Measurements from ENCODE around the gene C2orf76.

Gene C2orf76

DNA sequence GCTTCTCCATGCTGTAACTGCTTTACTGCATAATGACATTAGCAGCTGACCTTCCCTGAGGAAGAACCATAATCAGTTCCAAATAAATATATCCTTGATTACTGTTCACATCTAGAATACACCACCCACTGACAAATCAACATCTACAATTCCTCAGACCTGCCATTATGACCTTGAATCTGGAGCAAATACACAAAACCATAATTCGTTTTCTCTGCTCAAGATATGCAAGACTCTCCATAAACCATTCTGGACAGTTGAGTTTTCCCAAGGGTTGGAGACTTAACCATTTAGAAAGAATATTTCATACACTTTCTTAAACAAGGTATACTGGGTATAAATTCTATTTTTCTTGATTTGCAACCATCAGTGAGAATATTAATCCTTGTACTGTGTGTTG lies 11.8 kb downstream of the C2orf76 start:
- H3F3A ChIP-seq (ENCODE audit: low read depth): no peaks in the 10 kb centered on the region
- no peaks in the 10 kb centered on the region for H4K20me1 ChIP-seq (ENCODE audit: insufficient read depth, low read length, poor library complexity, severe bottlenecking)
- no peaks in the 10 kb centered on the region for H3K79me2 ChIP-seq (ENCODE audit: insufficient read depth, low read length)
- no peak overlapping the region for H3K4me3 ChIP-seq (ENCODE audit: low read length, poor library complexity, severe bottlenecking)
- H3K4me1 ChIP-seq (ENCODE audit: insufficient read depth, low read length, poor library complexity, severe bottlenecking): peaks cover 10% of the 10 kb centered on the region
- H3K9me2 ChIP-seq (replicated peaks; ENCODE audit: low read depth, low read length): no peaks in the 10 kb centered on the region
- TF ChIP-seq, protein P1, sequence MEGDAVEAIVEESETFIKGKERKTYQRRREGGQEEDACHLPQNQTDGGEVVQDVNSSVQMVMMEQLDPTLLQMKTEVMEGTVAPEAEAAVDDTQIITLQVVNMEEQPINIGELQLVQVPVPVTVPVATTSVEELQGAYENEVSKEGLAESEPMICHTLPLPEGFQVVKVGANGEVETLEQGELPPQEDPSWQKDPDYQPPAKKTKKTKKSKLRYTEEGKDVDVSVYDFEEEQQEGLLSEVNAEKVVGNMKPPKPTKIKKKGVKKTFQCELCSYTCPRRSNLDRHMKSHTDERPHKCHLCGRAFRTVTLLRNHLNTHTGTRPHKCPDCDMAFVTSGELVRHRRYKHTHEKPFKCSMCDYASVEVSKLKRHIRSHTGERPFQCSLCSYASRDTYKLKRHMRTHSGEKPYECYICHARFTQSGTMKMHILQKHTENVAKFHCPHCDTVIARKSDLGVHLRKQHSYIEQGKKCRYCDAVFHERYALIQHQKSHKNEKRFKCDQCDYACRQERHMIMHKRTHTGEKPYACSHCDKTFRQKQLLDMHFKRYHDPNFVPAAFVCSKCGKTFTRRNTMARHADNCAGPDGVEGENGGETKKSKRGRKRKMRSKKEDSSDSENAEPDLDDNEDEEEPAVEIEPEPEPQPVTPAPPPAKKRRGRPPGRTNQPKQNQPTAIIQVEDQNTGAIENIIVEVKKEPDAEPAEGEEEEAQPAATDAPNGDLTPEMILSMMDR (conservative IDR thresholded peaks at IDR 0.05; ENCODE audit: low read length): no peak
- no peak for TF ChIP-seq EZH2phosphoT487 (IDR thresholded peaks at IDR 0.05; ENCODE audit: borderline replicate concordance)
- no peak overlapping the region for H3K4me2 ChIP-seq (ENCODE audit: low read depth, low read length, poor library complexity, severe bottlenecking)
- H3K9me3 ChIP-seq (ENCODE audit: insufficient read depth, low read depth, low read length): no peaks in the 10 kb centered on the region
- no peak overlapping the region for H2AFZ ChIP-seq (ENCODE audit: low read length)
- H3K36me3 ChIP-seq (ENCODE audit: insufficient read depth, low read length): no peaks in the 10 kb centered on the region
- no peaks in the 10 kb centered on the region for H3K27me3 ChIP-seq (ENCODE audit: insufficient read depth, low read length, poor library complexity, severe bottlenecking)
- no peak overlapping the region for H3K9ac ChIP-seq (ENCODE audit: low read depth, low read length, poor library complexity, severe bottlenecking)

DNA sequence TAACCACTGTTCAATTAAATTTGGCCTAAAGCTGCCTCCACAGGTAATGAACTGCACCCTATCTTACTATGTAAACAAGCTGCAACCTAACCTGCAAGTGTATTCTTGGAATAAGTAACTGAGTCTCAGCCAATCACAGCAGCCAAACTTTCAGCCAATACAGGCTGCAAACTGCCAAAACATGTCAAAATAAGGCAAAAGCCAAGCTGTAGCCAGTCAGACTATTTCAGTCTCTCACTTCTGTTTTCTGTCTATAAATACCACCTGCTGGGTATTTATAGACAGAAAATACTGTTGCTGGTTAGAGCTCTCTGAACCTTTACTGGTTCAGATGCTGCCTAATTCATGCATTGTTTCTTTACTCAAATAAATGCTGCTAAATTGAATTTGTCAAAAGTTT lies 14.3 kb downstream of the C2orf76 start:
- no peak overlapping the region for H3K4me3 ChIP-seq (ENCODE audit: low read length, poor library complexity, severe bottlenecking)
- no peaks in the 10 kb centered on the region for H3K9me2 ChIP-seq (replicated peaks; ENCODE audit: low read depth, low read length)
- no peaks in the 10 kb centered on the region for H3K79me2 ChIP-seq (ENCODE audit: insufficient read depth, low read length)
- TF ChIP-seq, protein P1 (conservative IDR thresholded peaks at IDR 0.05; ENCODE audit: low read length): 0 out of 2 replicates have a peak, but pooled peaks have one; percentile 6
- no peak for TF ChIP-seq EZH2phosphoT487 (IDR thresholded peaks at IDR 0.05; ENCODE audit: borderline replicate concordance)
- H3K27me3 ChIP-seq (ENCODE audit: insufficient read depth, low read length, poor library complexity, severe bottlenecking): no peaks in the 10 kb centered on the region
- H3K36me3 ChIP-seq (ENCODE audit: insufficient read depth, low read length): no peaks in the 10 kb centered on the region
- H3F3A ChIP-seq (ENCODE audit: low read depth): no peaks in the 10 kb centered on the region
- no peaks in the 10 kb centered on the region for H3K9me3 ChIP-seq (ENCODE audit: insufficient read depth, low read depth, low read length)
- no peaks in the 10 kb centered on the region for H4K20me1 ChIP-seq (ENCODE audit: insufficient read depth, low read length, poor library complexity, severe bottlenecking)
- peak overlapping the region; percentile 26 for H3K4me2 ChIP-seq (ENCODE audit: low read depth, low read length, poor library complexity, severe bottlenecking)
- H3K4me1 ChIP-seq (ENCODE audit: insufficient read depth, low read length, poor library complexity, severe bottlenecking): peaks cover 10% of the 10 kb centered on the region
- H3K9ac ChIP-seq (ENCODE audit: low read depth, low read length, poor library complexity, severe bottlenecking): no peak overlapping the region
- no peak overlapping the region for H2AFZ ChIP-seq (ENCODE audit: low read length)

DNA sequence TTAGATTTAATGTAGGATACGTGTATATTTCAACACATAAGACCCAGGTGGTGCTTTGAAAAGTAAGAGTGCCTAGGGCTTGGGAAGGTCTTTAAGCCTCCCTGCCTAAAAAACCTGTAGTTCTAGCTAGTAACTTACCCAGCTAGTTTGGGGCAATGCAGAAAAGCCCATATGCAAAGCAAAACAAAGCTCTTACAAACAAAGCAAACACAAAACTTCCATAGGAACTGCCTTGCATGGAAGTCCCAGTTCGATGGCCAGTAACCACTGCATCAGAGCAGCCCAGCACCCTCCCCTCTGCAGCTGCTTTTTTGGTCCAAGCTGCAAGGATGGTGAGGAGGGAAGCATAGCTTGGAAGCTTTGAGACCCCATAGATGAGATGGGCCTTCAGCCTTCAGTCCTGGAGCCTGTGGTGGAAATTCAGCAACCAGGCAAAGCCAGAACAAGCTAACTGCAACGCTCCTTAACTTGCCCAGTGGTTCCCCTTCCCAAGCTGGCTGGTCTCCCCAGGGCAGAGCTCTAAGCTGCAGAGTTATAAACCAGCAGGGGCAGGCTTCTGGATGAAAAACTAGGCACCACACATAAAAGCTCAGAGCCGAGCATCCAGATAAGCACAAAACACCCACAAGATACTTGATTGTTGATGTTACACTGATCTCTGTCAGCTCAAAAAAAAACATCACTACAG lies 16.2 kb downstream of the C2orf76 start:
- no peak overlapping the region for H2AFZ ChIP-seq (ENCODE audit: low read length)
- no peaks in the 10 kb centered on the region for H3K9me2 ChIP-seq (replicated peaks; ENCODE audit: low read depth, low read length)
- H3K9me3 ChIP-seq (ENCODE audit: insufficient read depth, low read depth, low read length): no peaks in the 10 kb centered on the region
- no peak overlapping the region for H3K4me2 ChIP-seq (ENCODE audit: low read depth, low read length, poor library complexity, severe bottlenecking)
- H3F3A ChIP-seq (ENCODE audit: low read depth): no peaks in the 10 kb centered on the region
- H3K27me3 ChIP-seq (ENCODE audit: insufficient read depth, low read length, poor library complexity, severe bottlenecking): no peaks in the 10 kb centered on the region
- TF ChIP-seq EZH2phosphoT487 (IDR thresholded peaks at IDR 0.05; ENCODE audit: borderline replicate concordance): no peak
- TF ChIP-seq, protein P1 (conservative IDR thresholded peaks at IDR 0.05; ENCODE audit: low read length): 0 out of 2 replicates have a peak, but pooled peaks have one; percentile 17
- H3K36me3 ChIP-seq (ENCODE audit: insufficient read depth, low read length): no peaks in the 10 kb centered on the region
- no peak overlapping the region for H3K4me3 ChIP-seq (ENCODE audit: low read length, poor library complexity, severe bottlenecking)
- no peak overlapping the region for H3K9ac ChIP-seq (ENCODE audit: low read depth, low read length, poor library complexity, severe bottlenecking)
- H3K79me2 ChIP-seq (ENCODE audit: insufficient read depth, low read length): no peaks in the 10 kb centered on the region
- H3K4me1 ChIP-seq (ENCODE audit: insufficient read depth, low read length, poor library complexity, severe bottlenecking): peaks cover 10% of the 10 kb centered on the region
- H4K20me1 ChIP-seq (ENCODE audit: insufficient read depth, low read length, poor library complexity, severe bottlenecking): no peaks in the 10 kb centered on the region
